Pons (tissue), 1 donor: ENCODE data around the gene ZNF10.

ENCODE experiments used
- DNase-seq: peaks from one replicate; pipeline ENCODE4 v3.0.0-alpha.2; 2016; ENCODE audit warnings: low spot score

The ZNF10 gene

DNA sequence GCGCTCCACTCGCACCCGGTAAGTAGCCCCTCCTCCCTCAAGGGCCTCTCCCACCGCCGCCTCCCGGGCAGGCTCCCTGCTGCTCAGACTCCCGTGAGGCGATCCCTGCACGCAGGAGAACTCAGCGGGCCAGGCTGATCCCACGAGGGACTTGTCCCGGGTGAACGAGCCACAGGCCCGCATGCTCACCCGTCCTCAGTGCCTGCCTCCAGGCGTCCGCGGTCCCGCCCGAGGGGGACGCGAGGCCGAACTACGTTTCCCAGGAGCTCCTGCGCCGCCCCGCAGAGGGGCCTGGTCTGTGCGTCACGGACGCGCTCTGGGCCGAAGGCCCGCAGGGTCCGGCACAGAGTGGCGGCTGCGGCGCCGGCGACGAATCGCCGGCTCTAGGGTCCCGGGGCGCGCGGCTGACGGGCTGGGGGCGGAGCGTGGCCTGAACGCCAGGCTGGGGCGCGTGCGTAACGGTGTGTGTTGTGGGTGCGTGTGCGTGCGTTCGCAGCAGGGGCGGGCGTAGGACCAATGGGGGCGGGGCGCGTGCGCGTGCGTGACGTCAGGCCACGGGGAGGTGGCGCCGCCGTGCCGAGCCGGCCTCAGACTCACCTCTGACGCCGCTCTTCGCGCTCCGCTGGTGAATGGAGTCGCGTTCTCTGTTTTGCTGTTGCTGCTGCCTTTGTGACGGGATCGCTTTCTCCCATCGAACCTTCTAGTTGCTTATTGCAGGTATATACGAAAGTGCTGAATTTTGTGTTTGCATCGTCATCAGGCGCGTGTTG is at the start of gene ZNF10, which contains the start of gene ZNF891:
ZNF10 (plus strand) TSS at position 590 of the 770 bp plus-strand sequence. CDS start 13,866 bp downstream, outside the sequence.
ZNF891 (minus strand) TSS at position 237 of the 770 bp plus-strand sequence. CDS start 8,356 bp downstream, outside the sequence.
- DNase-seq, result peak; percentile 89

DNA sequence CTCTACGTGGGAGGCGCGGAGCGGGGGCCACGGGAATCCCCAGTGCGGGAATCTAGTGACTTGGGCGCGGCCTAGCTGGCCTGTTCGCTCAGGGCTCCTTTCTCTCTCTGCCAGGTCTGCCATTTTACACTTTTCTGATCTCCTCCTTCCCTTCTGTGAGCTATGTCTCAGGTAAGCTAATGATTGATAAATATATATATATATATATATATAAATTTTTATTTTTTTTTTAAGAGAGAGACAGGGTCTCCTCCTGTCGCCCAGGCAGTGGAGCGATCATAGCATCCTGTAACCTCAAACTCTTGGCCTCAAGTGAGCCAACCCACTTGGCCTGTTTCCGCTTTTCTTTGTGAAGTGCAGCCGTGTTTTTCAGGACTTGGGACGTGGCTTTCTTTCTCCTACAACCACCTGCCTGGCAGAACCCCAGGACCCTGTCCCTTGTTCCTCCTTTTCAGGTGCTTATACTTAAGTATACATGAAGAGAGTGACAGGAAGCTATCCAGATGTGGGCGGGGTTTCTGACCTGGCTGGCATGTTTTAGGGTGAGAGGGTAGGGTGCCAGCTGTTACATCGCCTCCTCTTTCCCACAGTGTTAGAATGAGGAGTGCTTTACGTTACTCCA is 49.2 kb upstream of the ZNF10 start:
- DNase-seq, result peak; percentile 6

DNA sequence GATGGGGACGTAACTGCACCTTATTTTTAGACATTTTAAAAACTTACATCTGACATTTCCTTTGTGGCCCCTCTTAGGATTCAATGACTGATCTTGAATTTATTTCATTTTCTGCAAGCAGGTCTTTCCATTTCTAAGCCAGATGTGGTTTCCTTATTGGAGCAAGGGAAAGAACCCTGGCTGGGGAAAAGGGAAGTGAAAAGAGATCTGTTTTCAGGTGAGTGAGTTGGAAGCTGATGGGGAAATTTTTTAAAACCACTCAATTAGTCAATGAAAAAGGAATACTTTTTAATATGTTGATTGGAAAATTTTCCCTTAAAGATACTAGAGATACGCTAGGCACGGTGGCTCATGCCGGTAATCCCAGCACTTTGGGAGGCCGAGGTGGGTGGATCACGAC is 47.1 kb upstream of the ZNF10 start:
- no peak for DNase-seq

DNA sequence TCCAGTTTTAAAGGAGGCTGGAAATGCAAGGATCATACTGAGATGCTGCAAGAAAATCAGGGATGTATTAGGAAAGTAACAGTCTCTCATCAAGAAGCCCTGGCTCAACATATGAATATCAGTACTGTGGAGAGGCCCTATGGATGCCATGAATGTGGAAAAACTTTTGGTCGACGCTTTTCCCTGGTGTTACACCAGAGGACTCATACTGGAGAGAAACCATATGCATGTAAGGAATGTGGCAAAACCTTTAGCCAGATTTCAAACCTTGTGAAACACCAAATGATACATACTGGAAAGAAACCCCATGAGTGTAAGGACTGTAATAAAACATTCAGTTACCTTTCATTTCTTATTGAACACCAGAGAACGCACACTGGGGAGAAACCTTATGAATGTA is 24.8 kb upstream of the ZNF10 start:
- DNase-seq, result no peak

DNA sequence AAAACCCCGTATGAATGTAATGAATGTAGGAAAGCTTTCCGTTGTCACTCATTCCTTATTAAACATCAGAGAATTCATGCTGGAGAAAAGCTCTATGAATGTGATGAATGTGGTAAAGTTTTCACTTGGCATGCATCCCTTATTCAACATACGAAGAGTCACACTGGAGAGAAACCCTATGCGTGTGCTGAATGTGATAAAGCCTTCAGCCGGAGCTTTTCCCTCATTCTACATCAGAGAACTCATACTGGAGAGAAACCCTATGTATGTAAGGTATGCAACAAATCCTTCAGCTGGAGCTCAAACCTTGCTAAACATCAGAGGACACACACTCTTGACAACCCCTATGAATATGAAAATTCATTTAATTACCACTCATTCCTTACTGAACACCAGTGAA is 24.2 kb upstream of the ZNF10 start:
- DNase-seq, result no peak

DNA sequence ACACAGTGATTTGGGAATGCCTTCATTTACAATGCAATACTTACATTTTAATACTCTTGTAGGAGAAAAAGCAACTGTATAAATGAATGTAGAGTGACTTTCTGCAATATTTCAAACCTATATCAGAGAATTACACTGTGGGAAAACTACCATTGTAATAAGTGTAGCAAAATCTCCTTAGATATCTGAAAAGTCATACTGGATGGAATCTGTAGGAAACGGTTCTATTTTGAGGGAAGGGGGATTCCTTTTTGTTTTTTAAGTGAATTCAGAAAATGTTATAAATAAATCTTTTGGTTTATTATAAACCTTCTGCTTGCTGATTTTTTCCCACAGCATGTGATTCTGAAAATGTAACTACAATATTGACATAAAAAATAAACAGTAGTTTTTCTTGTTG is 23.3 kb upstream of the ZNF10 start:
- no peak for DNase-seq

DNA sequence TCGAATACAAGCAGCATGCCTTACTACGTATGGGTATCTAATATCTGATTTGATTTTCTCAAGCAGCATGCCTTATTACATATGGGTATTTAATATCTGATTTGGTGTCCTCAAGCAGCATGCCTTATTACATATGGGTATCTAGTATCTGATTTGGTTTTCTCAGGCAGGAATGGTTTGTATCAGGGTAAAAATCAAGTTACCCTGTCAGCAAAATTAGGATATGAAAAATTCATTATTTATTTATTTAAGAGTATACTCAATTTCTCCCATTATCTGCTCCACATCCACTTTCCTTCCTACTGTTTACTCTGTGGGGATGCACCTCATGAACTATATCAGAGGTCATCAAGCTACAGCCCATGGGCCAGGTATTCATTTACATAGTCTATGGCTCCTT is 22.3 kb upstream of the ZNF10 start:
- DNase-seq, result no peak

DNA sequence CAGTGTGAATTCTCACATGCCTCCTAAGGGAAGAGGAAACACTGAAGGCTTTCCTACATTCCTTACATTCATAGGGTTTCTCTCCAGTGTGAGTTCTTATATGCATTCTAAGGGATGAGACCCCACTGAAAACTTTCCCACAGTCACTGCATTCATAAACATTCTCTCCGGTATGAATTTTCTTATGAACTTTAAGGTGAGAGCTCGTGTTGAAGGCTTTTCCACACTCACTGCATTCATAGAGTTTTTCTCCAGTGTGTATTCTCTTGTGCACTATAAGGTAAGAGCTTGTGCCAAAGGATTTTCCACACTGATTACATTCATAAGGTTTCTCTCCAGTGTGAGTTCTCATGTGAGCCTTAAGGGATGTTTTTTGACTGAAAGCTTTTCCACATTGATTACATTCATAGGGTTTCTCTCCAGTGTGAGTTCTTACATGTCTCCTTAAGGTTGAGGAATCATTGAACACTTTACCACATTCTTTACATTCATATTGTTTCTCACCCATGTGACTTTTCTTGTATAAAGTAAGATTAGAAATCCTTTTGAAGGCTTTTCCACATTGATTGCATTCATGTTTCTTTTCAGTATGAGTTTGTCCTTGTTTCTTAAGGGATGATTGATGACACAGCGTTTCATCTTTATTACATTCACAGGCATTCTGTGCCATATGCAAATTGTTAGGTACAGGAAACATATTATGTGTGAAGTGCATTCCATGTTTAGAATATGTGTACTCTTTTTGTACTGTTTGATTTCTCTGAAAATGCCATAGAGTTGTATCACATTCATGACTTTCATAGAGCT is 9.8 kb upstream of the ZNF10 start:
- no peak for DNase-seq

DNA sequence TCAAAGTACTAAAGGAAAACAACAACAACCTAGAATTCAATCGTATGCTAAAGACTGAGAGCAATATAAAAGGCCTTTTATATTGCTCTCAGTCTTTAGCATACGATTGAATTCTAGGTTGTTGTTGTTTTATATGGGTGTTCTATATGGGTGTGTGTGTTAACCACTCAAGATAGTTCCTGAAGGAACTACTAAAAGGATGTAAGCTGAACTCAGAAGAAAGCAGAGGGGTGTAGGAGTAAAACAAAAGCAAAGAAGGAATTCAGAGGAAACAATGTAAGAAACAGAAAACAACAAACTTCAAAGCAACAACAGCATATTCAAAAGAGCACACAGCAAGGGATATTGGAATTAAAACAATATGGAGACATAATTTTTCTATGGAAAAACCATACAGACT is 5.8 kb upstream of the ZNF10 start:
- DNase-seq, result no peak

DNA sequence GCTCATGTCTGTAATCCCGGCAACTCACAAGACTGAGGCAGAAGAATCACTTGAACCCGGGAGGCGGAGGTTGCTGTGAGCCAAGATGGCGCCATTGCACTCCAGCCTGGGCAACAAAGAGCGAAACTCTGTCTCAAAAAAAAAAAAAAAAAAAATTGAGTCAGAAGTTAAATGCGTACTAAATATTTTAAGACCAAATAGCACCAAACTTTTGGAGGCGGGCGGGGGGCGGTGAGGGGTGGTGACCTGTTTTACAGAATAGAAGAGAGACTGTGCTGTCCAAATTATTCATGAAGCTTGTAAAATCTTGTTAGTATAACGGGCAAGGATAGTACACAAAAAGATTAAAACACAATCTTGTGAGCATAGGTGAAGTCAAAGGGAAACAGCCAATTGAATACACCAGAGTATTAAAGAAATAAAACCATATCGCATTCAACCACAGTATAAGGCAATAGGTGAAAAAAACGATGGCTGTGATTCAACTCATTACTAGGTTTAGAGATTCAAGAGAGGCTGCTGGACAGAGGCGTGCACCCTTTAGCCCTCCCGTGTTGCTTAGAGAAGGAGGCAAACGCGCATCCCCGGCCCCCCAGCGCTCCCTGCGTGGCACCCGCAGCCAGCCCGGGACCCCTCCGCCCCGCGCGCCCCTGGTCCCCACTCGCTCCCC is 924 bp upstream of the ZNF10 start:
- DNase-seq, result no peak

DNA sequence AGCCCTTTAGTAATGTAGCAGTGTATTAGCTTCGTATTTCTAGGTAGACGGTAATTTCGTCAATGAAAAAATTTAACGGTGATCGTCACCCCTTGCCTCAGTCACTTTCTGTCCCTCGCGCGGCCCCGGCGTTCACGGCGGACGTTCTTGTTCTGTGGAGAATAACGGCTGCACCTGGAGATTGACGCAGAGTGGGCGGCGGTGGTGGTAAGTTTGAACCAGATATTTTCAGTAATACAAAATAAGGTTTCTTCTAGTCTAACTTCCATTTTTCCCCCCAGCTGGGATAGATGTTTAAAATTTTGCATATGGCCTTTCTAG is 341 bp downstream of the ZNF10 start:
- no peak for DNase-seq

DNA sequence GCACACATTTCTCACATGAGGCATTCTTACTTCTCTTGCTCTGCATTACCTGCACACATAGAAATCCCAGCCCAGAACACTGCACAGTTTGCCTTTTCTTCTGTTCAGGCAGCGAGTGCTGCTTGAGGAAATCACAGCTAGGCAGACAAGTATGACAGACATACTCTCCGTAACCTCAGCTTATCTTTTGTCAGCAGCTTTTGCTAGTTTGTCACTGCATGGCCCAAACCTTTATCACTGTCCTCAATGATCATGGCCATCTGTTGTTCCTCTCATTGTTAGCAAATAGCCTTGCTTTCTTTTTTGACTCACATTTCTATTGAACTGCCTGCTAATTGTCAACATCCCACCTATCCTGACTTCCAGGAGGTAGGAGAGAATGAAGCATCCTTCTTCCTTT is 5.3 kb downstream of the ZNF10 start:
- no peak for DNase-seq

DNA sequence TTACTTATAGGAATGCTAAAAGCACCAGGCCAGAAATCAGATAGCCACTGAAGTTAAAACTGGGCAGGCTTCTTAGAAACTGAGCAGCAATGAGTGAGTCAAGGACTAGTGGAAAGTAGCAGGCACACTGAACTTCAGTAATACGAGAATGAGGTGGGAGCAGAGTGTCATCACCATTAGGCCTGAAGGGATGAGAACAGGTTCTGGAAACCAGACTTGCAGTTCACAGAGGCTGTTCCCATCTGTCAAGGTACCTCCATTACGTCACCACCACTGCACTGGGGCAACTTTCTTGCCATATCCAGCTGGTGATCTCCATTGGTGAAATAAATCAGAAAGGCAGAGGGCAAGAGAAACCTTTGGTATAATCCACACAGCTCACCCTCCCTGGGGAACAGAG is 15.6 kb downstream of the ZNF10 start:
- no peak for DNase-seq

DNA sequence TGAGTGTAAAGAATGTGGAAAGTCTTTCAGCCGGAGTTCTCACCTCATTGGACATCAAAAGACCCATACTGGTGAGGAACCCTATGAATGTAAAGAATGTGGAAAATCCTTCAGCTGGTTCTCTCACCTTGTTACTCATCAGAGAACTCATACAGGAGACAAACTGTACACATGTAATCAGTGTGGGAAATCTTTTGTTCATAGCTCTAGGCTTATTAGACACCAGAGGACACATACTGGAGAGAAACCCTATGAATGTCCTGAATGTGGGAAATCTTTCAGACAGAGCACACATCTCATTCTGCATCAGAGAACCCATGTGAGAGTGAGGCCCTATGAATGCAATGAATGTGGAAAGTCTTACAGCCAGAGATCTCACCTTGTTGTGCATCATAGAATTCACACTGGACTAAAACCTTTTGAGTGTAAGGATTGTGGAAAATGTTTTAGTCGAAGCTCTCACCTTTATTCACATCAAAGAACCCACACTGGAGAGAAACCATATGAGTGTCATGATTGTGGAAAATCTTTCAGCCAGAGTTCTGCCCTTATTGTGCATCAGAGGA is 25.8 kb downstream of the ZNF10 start:
- no peak for DNase-seq

DNA sequence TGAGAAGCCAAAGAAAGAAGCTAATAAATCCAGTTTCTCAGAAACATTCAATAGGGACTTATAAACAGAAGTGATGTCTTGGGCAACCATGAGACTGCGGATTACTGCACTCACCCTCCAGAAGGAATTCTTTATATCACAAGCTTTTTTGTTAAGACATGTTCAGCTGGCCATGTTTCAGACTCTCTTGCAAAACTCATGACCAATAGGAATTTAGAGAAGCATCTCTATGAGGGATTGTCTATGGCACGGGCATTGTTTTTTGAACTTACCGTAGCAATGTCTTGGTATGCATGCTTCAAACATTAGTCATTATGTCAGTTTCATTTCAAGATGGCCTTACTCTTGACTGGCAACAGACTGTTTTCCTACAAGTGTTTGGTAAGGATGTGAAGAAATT is 35.3 kb downstream of the ZNF10 start:
- no peak for DNase-seq

DNA sequence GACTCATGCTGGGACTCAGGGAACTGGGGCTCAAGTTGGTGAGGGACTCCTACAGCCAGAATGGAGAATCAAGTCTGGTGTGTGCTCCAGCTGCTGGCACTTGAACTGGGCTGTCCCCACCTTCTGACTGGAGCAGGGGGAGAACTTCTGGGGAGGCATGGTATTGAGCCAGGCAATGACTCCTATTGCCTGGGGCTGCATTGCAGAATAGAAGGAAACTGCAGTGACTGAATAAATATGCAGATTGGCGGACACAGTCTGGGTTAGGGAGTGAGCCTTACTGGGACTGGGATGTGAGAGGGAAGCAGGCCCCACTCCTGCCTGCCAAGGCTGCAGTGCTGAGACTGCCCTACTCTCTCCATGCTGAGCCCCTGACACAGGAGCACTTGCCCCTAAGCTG is 42.1 kb downstream of the ZNF10 start:
- DNase-seq, result no peak

DNA sequence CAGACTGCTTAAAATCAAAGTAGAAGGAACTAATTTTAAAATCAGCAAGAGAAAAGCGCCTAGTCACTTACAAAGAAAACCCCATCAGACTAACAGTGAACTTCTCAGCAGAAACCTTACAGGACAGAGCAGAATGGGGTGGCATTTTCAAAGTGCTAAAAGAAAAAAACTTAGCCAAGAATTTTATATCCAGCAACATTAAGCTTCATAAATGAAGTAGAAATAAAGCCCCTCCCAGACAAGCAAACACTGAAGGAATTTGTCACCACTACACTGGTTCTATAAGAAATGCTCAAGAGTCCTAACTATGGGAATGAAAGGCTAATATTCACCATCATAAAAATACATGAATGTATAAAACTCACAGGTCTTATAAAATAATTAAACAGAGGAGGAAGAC is 44.5 kb downstream of the ZNF10 start:
- no peak for DNase-seq

DNA sequence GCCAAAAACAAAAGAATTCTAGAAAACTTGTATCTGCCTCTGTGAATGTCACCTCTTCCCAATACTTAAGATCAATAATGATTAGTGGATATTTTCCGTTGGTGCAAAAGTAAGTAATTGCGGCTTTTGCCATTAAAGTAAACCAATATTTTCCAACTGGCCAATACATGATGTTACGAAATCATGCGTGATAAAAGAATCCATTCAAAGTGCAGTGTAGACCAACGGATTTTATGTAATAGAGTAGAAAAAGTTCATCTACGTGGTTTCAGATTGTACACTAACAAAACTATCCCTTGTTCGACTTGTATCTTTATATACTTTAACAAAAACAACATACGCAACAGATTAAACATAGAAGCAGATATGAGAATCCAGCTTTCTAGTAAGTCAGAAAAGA is 50.2 kb downstream of the ZNF10 start:
- no peak for DNase-seq

DNA sequence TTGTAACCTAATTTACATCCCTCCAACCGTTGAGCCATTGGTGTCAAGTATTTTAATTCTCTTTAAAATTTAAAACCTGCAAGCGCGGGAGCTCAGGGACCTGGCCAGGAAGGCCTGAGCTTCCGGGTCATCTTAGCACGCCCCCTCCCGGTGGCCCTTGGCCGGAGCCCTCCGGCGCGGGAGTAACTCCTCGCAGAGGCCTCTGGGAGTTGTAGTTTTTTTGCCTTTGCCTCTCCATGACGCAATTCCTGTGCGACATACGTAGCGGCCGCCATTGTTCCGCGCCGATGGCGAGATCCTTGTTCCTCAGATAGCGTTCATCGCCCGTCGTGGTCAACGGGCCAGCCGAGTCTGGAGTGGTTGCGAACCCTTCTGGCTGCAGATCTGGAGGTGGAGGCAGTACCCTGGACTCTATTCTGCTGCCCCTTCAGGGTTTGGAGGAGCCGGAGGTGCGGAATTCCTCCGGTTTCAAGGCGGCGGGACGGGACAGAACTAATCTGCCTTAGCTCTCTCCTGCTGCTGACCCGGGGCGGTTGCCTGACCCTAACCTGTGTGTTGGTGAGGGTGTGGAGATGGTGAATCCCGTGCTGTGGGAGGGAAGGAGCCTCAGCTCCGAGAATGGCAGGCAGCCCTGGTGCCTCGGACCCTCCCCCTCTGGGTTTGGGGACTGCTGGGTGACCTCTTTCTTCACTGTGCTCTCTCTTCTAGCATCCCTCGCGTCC is 51.0 kb downstream of the ZNF10 start, which contains the start of gene ZNF268:
ZNF268 (plus strand) TSS at position 258 of the 722 bp plus-strand sequence. CDS start 503 bp downstream, outside the sequence.
- DNase-seq, result peak; percentile 84

DNA sequence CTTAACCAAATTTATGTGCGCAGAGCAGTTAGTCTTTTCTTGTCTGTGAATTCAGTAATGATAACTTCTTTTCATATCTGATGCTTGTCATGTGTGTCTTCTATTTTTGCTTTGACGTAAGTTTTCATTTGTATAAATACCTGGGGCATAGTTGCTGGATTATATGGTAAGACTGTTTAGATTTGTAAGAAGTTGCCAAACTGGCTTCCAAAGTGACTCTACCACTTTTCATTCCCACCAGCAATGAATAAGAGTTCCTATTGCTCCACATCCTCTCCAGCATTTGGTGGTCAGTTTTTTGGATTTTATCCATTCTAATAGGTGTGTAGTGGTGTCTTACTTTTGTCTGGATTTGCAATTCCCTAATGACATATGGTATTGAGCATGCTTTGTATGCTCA is 59.7 kb downstream of the ZNF10 start:
- no peak for DNase-seq

DNA sequence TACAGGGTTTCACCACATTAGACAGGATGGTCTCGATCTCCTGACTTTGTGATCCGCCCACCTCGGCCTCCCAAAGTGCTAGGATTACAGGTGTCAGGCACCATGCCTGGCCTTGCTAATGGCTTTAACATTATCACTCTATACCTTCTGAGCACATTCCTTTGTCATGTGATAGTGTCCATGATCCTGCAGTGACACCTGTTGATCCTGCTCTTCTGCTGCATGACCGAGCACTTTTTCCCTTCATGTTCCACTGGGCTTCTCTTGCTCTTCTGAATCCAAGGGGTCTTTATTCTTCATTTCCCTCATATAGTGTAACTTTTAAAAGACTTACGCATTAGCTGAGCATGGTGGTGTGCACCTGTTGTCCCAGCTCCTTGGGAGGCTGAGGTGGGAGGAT is 62.4 kb downstream of the ZNF10 start:
- DNase-seq, result no peak
